DMS53 (cell line): Measurements from ENCODE around the gene NPHP4.

Experiments
- DNase-seq: peaks from one replicate; lab custom pipeline; 2025; lab: John Stamatoyannopoulos, UW

Gene NPHP4

DNA sequence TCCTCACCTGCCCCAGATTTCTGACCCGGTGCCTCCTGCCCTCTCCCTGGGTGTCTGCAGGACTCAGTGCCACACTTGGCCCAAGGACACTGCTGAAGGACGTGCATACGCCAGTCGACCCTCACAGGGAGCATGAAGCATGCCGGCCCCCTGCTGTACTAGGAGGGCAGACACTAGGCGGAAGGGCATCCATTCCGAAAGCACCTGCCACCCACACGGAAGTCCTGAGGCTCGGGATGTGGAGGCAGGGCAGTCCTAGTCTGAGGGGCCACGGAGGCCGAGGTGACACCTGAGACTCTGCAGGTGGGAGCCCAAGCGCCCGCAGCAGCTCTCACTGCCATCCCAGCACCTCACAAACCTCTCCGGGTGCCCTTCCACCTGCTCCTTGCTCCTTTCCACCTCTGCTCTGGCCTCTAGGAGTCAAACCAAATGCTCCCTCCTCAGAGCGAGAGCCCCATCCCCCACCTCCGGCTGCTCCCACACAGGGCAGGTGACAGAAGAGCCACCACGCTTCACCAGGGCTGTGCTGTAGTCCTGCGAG is 2.4 kb downstream of the NPHP4 start:
- DNase-seq = no peak

- no peak for DNase-seq
These were observed 3.0 kb downstream of the NPHP4 start for GRCh38 chr1:5989286-5989605.

DNA sequence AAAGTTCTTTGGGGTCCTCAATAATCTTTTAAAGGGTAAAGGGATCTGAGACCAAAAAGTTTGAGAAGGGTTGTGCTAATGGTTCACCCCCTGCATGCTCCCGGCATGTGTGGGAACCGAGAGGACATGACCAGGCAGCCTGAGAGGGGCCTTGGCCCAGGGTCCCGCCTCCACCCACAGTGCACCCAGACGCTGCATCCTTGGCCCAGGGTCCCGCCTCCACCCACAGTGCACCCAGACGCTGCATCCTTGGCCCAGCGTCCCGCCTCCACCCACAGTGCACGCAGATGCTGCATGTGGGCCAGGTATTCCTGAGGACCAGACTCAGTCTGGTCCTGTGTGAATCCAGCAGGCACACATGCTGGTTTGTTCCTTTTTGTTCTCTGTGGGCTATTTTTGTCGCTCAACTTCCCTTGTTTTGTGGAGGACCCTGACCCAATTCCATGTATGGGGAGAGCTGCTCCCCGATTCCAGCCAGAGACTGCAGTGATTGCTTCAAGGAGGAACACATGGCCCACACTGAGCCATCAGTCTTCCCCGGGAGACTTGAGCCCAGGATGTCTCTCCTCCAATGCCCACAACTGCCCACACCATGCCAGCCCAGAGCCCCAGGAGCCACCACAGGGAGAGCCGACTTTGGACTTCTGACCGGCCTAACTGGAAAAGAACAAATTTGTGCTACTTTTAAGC is 3.5 kb downstream of the NPHP4 start:
- DNase-seq = no peak

DNA sequence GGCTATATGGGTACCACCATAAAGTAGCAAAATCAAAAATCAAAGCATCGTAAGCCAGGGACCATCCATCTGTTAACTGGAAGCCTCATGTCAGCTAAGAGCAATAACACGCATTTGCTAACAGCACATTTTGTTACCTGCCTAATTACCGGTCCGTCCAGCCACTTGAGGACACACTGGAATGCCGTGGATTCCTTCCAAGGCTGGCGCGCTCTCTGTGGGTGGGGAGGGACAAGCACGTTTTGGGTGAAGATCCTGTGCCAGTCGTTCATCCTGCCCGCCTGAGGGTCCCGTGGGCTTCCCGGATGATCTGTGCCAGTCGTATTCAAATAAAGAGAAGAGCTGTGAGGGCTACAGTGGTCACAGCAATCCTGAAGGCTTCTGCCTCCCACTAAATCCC is 6.2 kb downstream of the NPHP4 start:
- no peak for DNase-seq

DNA sequence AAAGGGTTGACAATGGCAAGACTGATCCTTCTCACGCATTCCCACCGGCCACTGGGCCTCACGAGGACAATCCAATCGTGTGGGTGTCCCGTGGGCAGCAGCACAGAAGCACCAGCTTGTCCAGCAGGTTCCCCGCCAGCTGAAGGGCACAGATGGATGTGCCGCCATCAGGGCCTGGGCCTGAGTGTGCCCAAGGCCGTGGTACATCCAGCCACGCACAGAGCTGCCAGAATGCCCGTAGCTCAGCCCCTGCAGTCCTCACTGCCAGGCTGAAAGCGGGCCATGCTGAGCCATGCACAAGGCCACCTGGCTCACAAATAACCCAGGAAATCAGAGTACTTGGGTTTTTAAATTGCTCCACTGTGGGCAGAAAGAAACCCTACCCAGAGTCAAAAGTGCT is 7.0 kb downstream of the NPHP4 start:
- DNase-seq = no peak

DNA sequence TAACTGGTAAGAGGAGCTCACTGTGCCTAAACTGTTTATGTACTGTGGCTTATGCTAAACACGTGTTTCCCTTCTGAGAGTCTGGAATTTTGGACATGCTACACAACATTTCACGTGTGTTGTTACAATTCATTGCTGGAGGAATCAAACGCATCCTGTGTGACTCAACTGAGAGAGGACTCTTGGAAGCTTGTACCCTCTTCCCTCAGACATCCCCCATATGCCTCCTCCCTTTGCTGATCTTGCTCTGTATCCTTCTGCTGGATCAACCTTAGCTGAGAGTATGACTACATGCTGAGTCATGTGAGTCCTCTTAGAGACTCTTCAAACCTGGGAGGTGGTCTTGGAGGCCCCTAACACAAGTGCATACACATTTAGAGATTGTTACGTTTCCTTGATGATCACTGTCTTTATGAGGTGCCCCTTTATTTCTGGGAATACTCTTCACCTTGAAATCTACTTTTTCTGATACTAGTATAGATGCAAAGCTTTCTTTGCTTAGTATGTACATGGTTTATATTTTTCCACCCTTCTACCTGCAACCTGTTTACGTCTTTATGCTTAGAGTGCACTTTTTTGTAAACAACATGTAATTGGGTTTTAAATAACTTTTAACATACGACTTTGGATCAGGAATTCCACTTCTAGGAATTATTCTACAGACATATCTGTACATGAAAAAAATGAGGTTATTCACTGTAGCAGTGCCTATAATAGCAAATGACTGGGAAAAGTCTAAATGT is 8.7 kb downstream of the NPHP4 start:
- no peak for DNase-seq

DNA sequence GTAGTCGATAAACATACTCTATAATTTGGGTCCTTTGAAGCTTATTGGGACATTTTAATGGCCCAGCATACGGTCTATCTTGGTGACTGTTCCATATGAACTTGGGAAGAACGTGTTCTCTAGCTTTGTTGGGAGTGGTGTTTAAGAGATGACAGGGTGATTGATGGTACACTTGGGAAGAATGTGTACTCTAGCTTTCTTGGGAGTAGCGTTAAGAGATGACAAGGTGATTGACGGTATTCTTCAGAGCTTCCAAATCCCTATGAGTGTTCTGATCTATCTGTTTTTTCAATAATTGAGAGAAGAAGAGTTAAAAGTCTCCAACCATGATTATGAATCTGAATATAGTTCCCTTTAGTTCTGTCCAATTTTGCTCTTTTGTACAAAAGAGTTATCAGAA is 9.4 kb downstream of the NPHP4 start:
- no peak for DNase-seq

- no peak for DNase-seq
These were observed 9.9 kb downstream of the NPHP4 start for GRCh38 chr1:5982276-5982675.

DNA sequence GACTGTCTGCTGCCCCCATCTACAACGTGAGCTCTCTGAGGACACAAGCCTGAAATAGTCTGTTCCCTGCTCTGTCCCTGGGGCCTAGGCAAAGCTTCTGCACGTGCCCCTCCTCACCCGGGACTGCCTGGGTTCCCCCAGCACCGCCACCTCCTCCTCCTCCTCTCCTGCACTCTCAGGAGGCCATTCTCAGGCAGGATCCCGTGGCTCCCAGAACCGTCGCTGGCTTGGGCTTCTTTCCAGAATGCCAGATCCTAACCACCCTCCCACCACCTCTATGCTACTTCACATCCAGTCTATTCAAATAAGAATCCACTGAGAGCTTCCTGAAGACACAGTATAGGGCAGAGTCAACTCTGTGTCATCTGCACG is 11.2 kb downstream of the NPHP4 start:
- DNase-seq = no peak

- peak; percentile 61 for DNase-seq
These were observed 11.8 kb downstream of the NPHP4 start for GRCh38 chr1:5980314-5981008.

DNA sequence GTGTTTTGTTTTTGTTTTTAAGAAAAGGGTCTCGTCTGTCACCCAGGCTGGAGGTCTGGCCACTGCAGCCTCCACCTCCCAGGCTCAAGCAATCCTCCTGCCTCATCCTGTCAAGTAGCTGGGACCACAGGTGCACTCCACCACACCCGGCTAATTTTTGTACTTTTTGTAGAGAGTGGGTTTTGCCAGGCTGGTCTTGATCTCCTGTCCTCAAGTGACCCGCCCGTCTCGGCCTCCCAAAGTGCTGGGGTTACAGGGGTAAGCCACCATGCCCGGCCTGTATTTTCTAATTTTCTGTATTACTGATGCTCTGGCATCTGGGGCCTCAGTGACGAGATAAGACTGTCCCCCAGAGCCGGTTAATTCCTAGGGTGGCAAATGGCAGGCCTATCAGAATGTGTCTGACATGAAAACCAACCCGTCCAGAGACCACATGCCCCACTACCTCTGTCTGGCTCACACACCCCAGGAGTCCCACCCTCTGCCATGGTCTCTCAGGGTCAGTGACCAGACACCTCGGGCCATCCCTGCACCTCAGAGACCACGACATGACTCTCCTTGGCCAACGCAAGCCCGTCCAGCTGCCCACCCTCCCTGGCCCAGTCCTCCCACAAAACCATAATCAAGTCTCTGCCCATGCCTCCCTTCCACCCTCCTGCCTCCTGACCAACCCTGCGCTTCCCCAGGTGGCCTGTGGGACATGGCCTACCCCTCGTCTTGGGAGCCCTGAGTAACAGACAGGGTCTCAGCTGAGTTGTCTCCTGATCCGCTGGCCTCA is 12.5 kb downstream of the NPHP4 start:
- DNase-seq = no peak

GRCh38 chr1:5978452-5978851 is 13.8 kb downstream of the NPHP4 start:
- DNase-seq = peak; percentile 40

- peak; percentile 40 for DNase-seq
These were observed 14.5 kb downstream of the NPHP4 start for GRCh38 chr1:5977494-5978444.

DNA sequence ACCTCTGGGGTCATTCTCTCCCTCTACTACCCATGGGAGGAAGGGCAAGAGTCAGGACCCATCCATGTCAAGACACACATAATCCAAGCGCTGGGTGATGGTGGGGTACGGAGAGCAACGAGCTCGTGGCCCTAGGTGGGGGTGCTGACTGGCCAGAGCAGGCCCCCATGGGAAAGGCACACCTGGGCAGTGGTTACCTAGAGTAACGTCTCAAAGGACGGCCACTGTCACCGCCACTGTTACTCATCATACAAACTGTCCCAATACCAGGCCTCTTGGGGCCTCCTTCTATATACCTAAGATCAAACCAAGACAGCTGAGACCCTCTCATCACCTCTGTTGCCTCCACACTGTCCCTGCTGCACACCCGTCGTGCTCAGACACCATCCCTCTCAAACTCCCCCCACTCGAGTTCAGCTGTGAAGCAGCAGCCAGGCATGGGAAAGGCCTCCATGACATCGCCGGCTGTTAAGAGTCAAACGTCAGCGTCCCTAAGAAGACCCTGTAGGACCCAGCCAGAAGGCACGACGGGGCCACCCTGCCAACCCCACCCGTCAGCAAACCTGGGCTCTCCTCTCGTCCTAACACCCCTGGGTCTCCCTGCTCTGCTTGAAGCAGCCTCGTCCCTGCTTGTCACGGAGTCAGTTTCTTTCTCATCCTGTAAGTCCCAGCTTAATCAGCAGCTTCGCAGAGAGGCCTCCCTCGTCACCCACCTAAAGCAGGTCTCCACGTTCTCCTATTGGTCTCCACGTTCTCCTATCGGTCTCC is 15.3 kb downstream of the NPHP4 start:
- no peak for DNase-seq

- no peak for DNase-seq
These were observed 16.0 kb downstream of the NPHP4 start for GRCh38 chr1:5976231-5976630.

DNA sequence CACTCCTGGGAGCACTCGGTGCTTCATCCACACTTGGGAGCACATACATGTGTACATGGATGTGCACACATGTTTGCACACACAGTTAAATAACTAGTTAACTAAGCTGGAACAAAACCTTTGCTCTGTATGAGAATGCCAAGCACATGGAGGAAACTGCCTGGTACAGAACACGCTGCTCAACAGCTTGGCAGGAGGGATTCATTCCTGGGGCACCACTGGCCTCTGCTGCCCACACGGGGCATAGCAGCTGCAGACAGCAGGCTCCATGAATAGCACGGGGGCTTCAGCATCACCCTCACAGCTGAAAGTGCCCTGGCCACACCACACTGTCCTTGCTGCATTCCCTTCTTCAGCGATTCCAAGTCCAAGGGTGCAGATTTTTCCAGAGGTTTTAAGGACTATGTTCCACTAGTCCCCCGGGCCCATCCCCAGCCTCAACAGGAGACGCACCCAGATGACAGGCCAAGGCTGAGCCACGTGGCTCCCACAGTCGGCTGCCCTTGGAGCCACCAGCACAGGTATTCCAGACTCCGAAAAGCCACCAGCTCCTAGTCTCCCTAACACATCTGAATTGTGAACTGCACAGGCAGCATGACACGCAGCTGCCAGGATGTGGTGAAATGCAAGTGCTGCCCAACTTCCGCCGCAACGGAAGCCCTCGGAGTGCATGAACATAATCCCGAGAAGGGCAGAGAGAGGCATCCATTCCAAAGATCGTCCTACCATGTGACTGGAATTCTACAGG is 16.9 kb downstream of the NPHP4 start:
- peak; percentile 65 for DNase-seq

- DNase-seq = no peak
These were observed 17.6 kb downstream of the NPHP4 start for GRCh38 chr1:5974631-5975030.

DNA sequence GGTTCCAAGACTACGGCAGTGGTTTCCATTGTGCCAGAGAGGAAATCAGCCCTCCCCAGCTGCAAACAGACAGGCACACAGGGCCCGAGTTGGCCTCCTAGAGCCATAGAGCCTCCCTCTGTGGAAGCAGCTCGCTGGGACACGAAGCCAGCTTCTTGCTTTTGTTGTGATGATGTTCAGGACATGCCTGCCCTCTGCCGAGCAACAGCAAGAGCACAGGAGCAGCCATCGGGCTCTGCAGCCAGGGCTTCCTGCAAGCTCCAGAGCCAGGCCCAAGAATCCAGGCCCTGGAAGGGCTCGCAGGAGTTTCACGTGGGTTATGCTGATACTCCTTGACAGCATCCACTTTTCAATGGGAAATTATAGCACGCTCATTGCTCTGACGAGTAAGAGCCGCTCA is 18.5 kb downstream of the NPHP4 start:
- no peak for DNase-seq

DNA sequence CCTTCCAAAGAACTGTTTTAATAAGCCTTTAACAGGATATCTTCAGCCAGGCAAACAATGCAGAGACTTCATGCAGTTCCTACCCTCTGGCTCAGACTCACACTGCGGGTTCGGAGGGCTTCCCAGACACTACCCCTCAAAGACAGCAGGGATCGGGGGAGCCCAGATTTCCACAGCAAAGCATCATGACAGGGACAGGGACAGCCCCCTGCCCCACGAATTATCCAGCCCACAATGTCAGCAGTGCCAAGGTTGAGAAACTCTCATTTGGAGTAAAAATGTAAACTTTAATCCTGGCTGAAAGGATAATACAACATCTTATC is 20.1 kb downstream of the NPHP4 start:
- no peak for DNase-seq
